Amniotic epithelial cell (primary cell): ENCODE data around the gene MKNK2.
A peak's percentile ranks its signal among the peaks of the same experiment; 100 is the strongest.

Experiments
- DNase-seq: peaks from one replicate; pipeline ENCODE4 v3.0.0-alpha.2; 2010; ENCODE audit warnings: low read depth

MKNK2 gene

DNA sequence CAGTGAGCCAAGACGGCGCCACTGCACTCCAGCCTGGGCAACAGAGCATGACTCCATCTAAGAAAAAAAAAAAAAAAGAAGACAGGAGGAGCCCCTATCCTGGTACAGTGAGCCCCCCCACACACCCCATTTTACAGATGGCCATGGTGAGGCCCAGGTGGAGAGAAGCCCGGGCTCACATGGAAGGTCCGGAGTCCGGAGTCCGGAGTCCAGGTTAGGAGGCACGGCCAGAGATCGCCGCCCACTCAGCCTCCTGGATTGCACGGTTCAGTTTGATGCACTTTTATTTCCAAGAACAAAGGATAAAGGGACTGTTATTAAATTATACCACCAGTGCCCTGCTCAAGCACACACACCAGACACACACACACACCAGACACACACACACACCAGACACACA lies 24.3 kb downstream of the MKNK2 start:
- no peak for DNase-seq

DNA sequence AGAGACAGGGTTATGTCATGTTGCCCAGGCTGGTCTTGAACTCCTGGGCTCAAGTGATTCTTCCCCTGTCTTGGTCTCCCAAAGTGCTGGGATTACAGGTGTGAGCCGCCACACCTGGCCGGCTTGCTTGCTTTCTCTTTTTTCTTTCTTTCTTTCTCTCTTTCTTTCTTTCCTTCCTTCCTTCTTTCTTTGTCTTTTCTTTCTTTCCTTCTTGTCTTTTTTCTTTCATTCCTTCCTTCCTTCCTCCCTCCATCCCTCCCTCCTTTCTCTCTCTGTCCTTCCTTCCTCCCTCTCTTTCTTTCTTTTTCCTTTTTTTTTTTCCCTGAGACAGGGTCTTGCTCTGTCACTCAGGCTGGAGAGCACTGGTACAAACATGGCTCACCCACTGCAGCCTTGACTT lies 28.8 kb downstream of the MKNK2 start:
- DNase-seq = no peak

DNA sequence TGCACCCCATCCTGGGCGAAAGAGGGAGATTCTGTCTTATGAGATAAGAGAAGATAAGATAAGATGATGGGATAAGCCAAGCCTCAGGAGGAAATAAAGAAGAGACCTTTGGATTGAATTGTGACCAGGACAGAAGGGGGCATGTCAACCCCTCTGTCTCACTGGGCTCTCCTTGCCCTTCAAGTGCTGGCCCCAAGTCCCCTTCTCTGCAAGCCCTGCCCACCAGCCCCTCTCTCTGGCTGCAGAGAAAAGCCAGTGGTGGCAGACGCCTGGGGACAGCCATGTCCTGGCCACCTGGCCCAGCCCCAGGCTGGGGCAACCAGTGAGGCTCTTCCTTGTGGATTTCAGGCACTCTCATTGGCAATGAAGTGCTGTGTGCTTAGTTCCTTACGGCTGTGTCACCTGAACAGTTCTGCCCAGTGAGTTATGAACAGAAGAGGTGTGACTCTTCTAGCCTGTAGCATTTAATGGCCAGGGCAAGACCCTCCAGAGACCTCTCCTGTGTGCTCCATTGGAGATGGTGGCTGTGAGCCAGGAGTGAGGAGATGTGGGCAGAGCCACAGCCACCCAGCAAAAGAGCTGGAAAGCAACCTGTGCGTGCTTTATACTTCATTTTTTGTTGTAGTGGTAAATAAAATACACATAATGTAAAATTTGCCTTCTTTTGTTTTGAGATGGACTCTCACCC lies 29.4 kb downstream of the MKNK2 start:
- no peak for DNase-seq

DNA sequence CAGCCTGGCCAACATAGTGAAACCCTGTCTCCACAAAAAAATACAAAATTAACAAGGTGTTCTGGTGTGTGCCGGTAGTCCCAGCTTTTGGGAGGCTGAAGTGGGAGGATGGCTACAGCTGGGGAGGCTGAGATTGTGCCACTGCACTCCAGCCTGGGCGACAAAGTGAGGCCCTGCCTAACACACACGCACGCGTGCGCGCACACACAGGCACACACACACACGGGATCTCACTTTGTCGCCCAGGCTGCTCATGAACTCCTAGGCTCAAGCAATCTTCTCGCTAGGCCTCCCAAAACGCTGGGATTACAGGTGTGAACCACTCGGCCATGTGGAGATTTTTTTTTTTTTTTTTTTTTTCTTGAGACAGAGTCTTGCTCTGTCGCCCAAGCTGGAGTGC lies 32.3 kb downstream of the MKNK2 start:
- no peak for DNase-seq

DNA sequence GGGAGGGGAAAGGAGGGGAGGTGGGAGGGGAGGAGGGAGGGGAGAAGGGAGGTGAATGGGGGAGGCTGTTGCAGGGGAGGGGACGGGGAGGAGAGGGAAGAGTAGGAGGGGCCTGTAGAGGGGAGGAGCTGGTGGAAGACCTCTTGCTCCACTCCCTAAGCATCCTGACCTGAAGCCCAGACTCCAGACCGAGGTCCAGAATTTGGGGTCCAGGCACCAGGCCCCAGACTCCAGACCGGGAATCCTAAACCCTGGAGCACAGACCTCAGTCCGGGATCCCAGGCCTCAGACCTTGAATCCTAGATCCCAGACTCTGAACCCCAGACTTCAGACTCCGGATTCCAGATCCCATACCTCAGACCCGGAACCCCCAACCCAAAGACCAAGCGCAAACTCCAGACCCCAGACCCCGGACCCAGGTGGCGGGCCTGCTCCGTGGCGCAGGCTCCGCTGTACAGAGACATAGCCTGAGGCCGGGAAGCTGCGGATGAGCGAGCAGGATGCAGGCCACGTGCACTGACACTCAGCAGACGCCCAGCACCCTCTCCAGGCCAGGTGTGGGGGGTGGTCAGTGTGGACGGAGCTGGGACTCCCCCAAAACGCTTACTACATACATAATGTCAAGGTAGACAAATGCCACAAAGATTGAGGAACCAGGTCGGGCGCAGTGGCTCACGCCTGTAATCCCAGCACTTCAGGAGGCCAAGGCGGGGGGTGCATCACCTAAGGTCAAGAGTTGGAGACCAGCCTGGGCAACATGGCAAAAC lies 34.8 kb downstream of the MKNK2 start:
- DNase-seq = peak; percentile 90

DNA sequence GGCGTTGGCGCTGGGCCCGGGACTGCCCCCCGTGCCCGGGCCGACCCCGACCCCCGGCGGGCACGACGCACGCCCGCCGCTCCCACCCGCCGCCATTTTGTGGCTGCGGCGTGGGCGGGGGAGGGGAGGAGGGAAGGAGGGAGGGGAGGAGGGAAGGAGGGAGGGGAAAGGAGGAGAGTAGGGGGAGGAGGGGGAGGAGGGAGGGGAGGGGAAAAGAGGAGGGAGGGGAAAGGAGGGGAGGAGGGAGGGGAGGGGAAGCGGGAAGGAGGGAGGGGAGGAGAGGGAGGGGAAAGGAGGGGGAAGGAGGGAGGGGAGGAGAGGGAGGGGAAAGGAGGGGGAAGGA lies 35.5 kb downstream of the MKNK2 start, which contains the start of gene BTBD2:
BTBD2 (minus strand) TSS at position 107 of the 343 bp plus-strand sequence; CDS start at position 96, 11 bp downstream.
- DNase-seq = peak; percentile 86

DNA sequence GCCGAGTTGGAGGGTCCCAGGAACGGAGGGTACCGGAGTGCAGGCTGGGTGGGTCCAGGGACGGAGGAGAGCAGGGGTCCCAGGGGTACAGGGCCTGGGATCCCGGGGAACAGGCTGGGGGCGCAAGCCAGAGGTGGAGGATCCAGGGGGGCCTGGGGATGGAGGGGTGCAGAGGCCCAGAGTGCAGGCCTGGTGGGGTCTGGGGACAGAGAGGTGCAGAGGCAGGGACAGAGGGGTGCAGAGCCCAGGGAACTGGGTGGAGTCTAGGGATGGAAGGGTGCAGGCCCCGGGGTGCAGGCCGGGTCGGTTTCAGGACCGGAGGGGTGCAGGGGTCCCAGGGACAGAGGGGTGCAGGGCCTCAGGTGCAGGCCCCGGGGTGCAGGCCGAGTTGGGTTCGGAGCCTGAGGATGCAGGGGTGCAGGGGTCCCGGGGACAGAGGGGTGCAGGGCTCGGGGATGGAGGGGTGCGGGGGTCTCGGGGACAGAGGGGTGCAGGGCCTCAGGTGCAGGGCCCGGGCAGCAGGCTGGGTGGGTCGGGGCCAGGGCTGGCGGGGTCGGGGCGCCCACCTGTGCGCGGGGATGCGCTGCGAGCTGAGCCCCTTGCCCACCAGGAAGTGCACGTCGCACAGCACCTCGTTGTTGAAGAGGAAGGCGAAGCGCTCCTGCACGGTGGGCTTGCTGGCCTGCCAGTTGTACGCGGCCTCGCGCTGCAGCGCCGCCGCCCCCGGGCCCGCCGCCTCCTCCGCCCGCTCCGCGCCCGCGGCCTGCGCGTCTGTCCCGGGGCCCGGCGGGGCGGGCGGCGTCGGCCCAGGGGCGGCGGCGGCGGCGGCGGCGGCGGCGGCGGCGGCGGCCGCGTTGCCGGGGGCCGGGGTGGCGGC lies 36.1 kb downstream of the MKNK2 start:
- DNase-seq = no peak

DNA sequence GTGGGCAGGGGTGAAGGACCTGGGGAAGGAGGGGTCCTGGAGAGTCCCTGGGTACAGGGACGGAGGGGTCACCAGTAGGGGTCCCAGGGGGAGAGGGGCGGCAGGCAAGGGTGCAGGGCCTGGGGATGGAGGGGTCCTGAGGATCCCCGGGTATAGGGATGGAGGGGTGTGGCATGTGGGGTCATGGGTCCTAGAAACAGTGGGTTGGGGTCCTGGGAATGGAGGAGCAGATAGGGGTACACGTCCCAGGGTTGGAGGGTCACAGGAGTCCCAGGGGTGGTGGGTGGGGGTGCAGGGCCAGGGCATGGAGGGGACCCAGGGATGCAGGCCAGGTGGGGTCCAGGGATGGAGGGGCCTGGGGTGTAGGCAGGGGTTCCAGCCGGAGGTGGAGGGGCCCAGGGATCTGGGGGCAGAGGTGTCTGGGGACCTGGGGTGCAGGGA lies 36.9 kb downstream of the MKNK2 start:
- no peak for DNase-seq

DNA sequence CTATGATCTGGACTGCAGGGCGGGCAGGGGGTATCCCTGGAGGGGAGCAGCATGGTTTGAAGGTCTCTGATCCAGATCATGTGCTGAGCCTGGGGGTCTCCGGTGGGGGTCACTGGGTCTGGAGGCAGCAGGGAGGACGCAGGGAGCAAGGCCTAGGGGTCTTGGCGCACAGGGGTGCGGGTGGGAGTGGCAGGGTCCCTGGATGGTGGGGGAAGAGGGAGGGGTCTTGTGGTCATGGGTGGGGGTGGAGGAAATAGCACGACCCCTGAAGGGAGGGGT lies 37.4 kb downstream of the MKNK2 start:
- no peak for DNase-seq

DNA sequence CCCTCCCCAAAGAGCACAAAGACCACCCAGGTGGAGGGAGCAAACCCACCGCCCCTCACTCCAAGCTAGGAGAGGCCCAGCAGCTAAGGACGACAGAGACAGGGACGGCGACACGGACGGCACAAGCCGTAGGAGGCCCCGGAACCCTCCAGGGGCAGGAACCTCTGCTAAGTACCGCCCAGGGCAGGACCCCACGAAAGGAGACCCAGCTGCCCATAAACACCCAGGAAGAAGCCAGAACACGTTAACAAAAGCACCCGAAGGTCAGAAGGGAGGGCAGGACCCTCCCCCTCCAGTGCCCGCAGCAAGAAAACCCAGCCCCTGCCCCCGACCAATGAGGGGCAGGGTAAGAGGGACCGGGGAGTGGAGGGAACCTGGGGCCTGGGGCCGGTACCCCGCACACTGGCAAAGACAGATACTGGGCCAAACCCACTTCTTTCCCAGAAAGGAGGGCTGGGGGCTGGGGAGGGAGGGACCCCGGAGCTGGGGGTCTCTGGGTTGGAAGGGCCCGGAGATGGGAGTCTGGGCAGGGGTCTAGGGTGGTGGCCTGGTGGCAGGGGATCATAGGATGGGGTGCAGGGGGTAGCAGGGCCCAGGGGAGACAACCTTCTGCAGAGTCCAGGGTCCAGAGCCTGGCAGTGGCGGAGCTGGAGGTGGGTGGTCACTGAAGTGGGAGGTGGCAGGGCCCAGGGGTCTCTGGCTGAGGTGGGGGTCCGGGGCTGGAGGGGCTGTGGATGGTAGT lies 37.9 kb downstream of the MKNK2 start:
- no peak for DNase-seq

DNA sequence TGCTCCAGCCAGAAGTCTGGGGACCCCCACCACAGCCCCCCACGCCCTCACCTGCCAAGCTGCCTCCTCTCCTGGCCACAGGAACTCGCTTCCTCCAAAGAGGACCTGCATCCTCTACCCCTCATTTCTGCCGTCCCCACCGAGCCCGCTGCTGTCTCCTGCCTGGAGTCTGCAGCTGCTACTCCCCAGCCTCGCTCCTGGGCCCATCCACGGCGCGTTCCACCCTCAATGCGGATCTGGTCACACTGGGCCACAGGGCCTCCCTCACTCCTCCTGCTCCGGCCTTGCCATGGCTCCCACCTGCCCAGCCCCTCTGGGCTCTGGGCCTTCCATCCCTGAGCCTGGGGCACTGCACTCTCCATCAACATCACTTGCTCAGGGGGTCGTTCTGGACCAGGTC lies 39.9 kb downstream of the MKNK2 start:
- DNase-seq = no peak

DNA sequence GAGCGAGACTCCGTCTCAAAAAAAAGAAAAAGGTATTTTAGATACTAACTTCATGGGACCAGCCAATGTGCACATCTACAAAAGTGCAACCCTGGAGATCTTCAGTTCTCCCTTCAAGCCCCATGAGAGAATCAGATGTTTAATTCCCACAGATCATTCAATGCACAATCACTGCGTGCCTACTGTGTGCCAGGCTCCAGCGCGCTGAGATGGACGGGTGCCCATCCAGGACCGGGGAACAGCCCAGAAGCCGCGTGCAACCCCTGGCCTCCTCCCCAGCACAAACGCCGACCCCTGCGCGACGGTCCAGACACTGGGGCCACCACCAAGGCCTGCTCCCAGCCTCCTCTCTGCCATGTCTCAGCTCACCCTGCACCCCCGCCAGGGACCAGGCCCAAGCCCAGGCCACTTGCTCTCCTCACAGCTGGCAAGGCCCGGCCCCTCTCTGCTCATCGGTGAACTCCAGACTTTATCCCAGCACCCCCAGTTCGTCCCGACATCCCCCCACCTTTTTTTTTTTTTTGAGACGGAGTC lies 40.8 kb downstream of the MKNK2 start:
- no peak for DNase-seq

DNA sequence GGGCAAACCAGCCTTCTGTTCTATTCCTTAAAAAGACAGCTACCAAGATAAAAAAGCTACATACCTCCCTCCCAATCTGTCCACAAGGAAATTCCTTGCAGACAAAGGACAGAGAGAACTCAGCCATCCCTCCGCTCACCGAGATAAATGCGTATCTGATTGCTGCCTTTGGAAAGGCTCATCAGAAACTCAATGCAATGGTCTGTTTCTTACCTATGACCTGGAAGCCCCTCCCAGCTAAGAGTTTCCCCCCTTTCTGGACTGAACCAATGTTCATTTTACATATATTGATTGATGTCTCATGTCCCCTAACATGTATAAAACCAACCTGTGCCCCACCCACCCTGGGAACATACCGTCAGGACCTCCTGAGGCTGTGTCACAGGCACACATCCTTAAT lies 47.2 kb downstream of the MKNK2 start:
- no peak for DNase-seq

DNA sequence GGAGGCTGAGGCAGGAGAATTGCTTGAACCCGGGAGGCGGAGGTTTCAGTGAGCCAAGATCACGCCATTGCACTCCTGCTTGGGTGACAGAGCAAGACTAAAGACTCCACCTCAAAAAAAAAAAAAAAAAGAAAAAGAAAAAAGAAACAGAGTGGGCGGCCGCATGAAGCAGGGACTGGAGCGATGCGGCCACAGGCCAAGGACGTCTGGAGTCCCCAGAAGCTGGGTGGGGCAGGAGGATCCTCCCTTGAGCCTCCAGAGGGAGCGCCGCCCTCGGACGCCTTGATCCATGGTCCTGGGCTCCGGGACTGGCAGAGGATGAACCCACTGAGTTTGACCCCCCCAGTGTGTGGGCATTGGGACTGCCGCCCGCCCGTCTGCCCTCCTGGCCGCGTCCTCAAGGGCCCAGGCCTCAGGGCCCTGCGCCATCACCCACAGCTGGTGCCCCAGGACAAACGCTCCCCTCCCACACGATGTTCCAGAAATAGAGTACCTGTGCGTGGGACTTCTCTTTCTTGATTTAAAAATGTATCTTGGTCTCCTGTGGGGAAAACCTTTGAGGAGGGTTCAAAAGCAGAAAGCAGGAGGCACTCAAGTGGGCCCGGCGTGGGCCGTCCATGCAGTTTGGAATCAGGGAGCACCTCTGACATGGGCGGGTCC lies 51.1 kb downstream of the MKNK2 start:
- no peak for DNase-seq

DNA sequence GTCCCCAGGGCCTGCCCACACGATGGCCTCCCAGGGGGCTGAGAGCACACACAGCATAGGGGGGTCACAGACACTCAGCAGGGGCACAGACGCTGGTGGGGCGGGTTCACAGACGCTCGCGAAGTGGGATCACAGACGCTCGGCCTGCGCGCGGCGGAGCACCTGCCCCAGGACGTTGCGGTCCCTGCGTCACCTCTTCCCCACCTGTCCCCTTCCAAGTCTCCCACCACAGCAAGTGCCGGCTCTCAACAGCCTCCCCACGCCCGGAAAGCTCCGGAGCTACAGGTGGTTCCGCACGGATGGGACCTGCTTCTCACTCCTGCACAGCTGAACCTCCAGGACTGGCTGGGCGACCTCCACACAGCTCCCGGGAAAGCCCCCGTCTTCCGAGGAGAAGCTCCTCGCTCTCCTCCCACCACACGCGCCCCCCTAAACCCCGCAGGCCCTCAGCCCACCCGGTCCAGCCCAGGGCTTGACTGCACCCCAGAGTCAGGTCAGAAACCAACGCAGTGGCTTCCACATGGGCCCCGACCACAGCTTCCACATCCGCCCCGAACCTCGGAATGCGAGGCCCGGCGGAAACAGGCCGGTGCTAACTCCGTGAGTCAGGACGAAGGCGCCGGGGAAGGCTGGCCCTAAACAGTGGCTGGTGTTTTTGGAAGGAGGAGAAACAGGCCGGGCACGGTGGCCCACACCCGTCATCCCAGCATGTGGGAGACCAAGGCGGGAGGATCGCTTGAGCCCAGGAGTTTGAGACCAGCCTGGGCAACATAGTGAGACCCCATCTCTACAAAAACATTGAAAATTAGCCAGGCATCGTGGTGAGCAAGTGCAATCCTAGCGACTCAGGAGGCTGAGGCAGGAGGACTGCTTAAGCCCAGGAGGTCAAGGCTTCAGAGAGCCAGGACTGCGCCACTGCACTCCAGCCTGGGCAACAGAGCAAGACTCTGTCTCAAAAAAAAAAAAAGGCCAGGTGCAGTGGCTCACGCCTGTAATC lies 52.0 kb downstream of the MKNK2 start:
- no peak for DNase-seq

DNA sequence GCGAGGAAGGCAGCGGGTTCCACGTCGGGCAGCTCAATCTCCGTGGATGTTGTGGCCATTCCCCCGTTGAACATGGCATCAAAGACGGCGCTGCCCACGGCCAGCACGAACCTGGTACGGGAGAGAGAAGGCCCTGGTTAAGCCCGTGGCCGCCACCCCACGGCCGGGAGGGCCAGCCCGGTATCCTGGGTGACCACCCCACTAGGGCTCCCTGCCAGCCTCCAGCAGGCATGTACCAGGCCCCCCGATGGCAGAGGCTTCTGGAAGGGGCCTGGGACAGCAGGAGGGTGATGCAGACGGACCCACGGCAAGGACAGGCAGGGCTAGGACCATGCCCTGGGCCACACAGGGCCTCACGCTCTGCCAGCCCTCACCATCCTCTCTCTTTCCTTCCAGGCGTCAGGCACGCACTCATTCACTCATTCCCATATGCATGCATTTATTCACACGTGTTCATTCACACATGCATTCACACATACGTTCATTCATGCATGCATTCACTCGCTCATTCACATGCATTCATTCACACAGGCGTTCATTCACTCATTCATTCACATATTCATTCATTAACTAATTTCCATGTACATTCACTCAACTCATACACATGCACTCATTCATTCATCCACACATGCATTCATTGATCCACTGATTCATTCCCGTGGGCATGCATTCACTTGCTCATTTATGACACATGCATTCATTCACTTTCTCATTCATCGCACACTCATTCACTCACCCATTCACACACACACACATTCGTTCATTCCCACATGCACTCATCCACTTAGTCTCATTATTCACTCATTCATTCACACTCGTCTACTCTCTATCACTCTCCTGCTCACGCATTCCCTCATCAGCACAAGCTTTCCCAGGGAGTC lies 53.5 kb downstream of the MKNK2 start:
- DNase-seq = no peak

DNA sequence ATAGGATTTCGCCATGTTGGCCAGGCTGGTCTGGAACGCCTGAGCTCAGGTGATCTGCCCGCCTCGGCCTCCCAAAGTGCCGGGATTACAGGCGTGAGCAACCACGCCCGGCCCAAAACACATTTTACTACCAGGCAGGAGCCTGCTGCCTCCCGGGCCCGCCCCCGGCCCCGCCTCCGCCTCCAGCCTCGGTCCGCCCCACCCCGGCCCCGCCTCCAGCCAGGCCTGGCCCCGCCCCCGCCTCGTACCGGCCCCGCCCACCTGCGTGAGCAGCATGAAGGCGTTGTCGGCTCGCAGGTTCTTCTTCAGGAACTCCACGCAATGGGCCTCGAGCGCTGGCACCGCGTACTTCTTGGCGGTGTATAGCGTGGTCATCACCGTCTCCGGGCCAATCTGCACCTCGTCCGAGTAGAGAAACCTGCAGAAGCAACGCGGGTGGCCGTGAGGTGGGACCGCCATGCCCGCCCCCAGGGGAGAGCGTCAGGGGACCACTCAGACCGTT lies 58.2 kb downstream of the MKNK2 start:
- DNase-seq = no peak

DNA sequence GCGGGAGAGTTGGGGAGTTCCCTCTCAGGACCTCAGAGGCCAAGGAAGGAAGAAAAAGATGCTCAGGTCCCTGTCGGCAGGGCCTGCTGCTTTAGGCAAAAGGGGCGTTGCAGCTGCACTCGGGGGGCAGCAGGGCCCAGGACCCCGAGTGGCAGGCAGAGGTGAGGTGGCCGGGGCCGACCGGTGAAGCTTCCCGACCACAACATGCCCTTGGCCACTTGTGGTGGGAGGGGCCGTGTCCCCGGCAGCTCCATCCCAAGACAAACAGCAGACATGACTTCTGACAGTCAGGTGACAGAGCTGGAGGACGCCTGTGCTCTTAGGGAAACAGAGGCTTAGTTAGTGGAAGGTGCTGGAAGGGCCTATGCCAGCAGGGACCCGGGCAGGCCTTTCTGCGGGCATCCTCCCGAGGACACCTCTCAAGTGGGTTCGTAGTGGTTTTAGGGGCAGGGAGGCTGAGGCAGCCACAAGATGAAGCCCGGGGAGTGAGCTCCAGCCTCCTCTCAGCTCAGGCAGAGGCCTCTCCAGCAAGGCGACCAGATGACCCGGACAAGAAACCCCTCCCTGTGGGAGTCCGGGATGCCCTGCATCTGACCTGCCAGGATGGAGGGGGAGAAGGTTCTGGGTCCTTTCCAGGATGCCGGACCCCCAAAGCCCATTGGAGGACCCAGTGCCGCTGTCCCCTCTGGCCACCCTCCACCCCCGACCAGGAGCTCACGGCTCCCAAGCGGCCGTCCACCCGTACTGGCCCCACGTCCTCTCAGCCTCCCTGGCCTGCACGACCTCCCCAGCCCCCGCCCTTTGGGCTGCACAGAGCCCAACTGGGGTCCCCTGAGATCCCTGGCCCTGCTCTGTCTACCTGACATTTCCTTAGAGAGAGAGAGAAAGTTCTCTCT lies 59.8 kb downstream of the MKNK2 start:
- DNase-seq = no peak
